Measurements from ENCODE around the gene BTG1.
"Not testable (repeated sequence)": the region's sequence is repeated elsewhere in the genome, so short reads cannot be mapped to it uniquely, and the experiment has no call there.

The BTG1 gene

GRCh38 chr12:92151916-92152315 is 6.3 kb upstream of the BTG1 start:
- in situ Hi-C loops (cut with HindIII; ENCODE audit: low sequenced_read_pairs): no loop called here

- in situ Hi-C loops (cut with HindIII; ENCODE audit: low sequenced_read_pairs): no loop called here
Observed at GRCh38 chr12:92149563-92149962, 3.9 kb upstream of the BTG1 start.

- in situ Hi-C loops (cut with HindIII; ENCODE audit: low sequenced_read_pairs): no loop called here
Observed at GRCh38 chr12:92147491-92147890, 1.8 kb upstream of the BTG1 start.

- in situ Hi-C loops (cut with HindIII; ENCODE audit: low sequenced_read_pairs): no loop called here
Observed at GRCh38 chr12:92146497-92147224, 1.0 kb upstream of the BTG1 start.

GRCh38 chr12:92145481-92145730 is 240 bp downstream of the BTG1 start:
- in situ Hi-C loops (cut with HindIII; ENCODE audit: low sequenced_read_pairs): no loop called here

- in situ Hi-C loops (cut with HindIII; ENCODE audit: low sequenced_read_pairs): no loop called here
Observed at GRCh38 chr12:92144631-92145480, 790 bp downstream of the BTG1 start.

GRCh38 chr12:92143686-92144630 is 1.7 kb downstream of the BTG1 start:
- in situ Hi-C loops (cut with HindIII; ENCODE audit: low sequenced_read_pairs): no loop called here

GRCh38 chr12:92143258-92143657 is 2.4 kb downstream of the BTG1 start:
- in situ Hi-C loops (cut with HindIII; ENCODE audit: low sequenced_read_pairs): no loop called here

GRCh38 chr12:92142251-92142926 is 3.3 kb downstream of the BTG1 start:
- in situ Hi-C loops (cut with HindIII; ENCODE audit: low sequenced_read_pairs): no loop called here

GRCh38 chr12:92141591-92142121 is 4.0 kb downstream of the BTG1 start:
- in situ Hi-C loops (cut with HindIII; ENCODE audit: low sequenced_read_pairs): no loop called here

- in situ Hi-C loops (cut with HindIII; ENCODE audit: low sequenced_read_pairs): no loop called here
Observed at GRCh38 chr12:92140896-92141536, 4.6 kb downstream of the BTG1 start.

- in situ Hi-C loops (cut with HindIII; ENCODE audit: low sequenced_read_pairs): no loop called here
Observed at GRCh38 chr12:92140156-92140555, 5.5 kb downstream of the BTG1 start.

GRCh38 chr12:92139634-92140150 is 6.0 kb downstream of the BTG1 start:
- in situ Hi-C loops (cut with HindIII; ENCODE audit: low sequenced_read_pairs): no loop called here

GRCh38 chr12:92138626-92139025 is 7.0 kb downstream of the BTG1 start:
- in situ Hi-C loops (cut with HindIII; ENCODE audit: low sequenced_read_pairs): no loop called here

- in situ Hi-C loops (cut with HindIII; ENCODE audit: low sequenced_read_pairs): no loop called here
Observed at GRCh38 chr12:92138144-92138543, 7.5 kb downstream of the BTG1 start.

GRCh38 chr12:92136965-92137721 is 8.5 kb downstream of the BTG1 start:
- in situ Hi-C loops (cut with HindIII; ENCODE audit: low sequenced_read_pairs): no loop called here

- in situ Hi-C loops (cut with HindIII; ENCODE audit: low sequenced_read_pairs): no loop called here
Observed at GRCh38 chr12:92136026-92136730, 9.5 kb downstream of the BTG1 start.

- in situ Hi-C loops (cut with HindIII; ENCODE audit: low sequenced_read_pairs): not testable (repeated sequence)
Observed at GRCh38 chr12:92135541-92135940, 10.1 kb downstream of the BTG1 start.
